ENCODE measurements around the gene PXYLP1.

The PXYLP1 gene

DNA sequence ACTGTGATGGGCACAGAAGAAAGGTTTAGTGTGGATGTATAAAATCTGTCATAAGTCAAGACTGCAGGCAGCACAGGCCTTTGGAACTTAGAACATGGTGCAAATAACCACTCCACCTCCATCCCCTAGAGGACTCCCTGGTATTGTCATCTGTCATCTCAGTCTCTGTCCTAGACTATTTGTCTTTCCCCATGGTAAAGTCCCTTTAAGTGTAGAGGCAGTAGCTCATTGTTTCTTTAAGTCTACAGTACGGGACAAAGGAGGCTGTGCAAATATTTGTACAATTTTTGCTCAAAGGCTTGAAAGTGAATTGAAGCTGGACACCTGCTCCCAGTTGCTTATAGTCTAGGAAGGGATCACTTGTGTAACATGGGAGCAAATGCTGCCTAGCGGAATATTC lies 3.2 kb upstream of the PXYLP1 start:
- no peak for DNase-seq (ENCODE audit: low read depth in 3 of 3)

DNA sequence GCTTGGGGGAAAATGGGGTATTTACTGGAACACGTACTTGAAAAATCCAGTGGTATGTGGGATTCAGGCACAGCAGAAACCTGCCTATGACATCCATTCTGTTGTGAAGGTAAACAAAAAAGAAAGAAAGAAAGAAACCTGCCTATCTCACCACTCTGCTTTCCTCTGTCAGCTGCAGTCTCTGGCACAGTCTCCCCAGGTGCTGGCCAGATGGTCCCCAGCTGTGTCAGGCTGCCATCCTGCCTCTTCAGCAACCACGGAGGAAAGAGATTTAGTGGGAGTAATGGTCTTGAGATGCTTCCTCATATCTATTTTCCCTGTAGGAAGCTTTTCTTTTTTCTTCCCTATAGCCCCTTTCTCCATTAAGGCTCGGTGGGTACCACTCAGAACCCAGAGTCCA lies 2.5 kb upstream of the PXYLP1 start:
- no peak for DNase-seq (ENCODE audit: low read depth in 3 of 3)

- DNase-seq (ENCODE audit: low read depth in 3 of 3) = no peak
Measured at GRCh38 chr3:141230293-141230692, 1.3 kb upstream of the PXYLP1 start.

- peak in 1 of 3 experiments; percentile 18 for DNase-seq (ENCODE audit: low read depth in 3 of 3)
Measured at GRCh38 chr3:141231952-141232823, 563 bp downstream of the PXYLP1 start.

- DNase-seq (ENCODE audit: low read depth in 3 of 3) = no peak
Measured at GRCh38 chr3:141233457-141234161, 2.0 kb downstream of the PXYLP1 start.

DNA sequence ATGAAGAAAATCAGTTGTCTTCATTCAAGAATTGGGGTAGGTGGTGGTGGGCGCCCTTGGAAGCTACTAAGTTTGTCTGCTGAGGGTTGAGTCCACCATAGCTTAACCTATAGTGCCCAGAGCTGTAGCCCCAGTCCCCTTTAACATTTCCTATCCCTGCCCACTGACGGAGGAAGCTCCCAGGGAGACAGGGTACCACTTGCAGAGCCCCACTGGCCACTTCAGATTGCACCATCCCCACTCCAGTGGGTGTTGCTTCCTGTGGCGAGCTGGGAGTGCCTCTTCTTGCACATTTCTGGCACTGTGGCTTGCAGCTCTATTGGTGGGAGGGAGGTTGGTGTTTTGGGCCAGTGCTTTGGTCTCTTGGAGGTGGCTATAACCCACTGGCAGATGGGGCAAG lies 2.7 kb downstream of the PXYLP1 start:
- no peak for DNase-seq (ENCODE audit: low read depth in 3 of 3)

GRCh38 chr3:141235661-141236171 lies 4.1 kb downstream of the PXYLP1 start:
- no peak for DNase-seq (ENCODE audit: low read depth in 3 of 3)

DNA sequence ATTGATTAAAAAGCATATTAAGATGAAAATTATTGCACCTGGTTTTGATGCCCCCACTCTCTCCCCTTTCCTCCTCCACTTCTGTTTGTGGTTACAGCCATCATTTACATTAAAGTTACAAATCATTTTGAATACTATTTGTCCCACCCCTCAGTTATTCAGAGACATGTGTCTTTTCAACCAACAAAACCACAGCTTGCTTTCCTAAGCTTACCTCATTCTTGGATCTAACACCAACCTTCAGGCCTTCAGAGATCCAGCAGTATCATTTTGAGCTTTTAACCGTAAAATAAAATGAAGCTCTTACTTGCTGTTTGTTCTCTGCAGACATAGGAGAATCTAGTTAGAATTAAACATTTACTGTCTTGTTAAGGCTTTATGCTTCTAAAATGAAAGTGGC lies 4.7 kb downstream of the PXYLP1 start:
- DNase-seq (ENCODE audit: low read depth in 3 of 3) = no peak

GRCh38 chr3:141237701-141238521 lies 6.3 kb downstream of the PXYLP1 start:
- DNase-seq (ENCODE audit: low read depth in 3 of 3) = no peak

GRCh38 chr3:141239511-141240281 lies 8.1 kb downstream of the PXYLP1 start:
- no peak for DNase-seq (ENCODE audit: low read depth in 3 of 3)

GRCh38 chr3:141240286-141240685 lies 8.7 kb downstream of the PXYLP1 start:
- DNase-seq (ENCODE audit: low read depth in 3 of 3) = no peak

GRCh38 chr3:141240687-141241615 lies 9.3 kb downstream of the PXYLP1 start:
- DNase-seq (ENCODE audit: low read depth in 3 of 3) = no peak

GRCh38 chr3:141241616-141242376 lies 10.2 kb downstream of the PXYLP1 start:
- no peak for DNase-seq (ENCODE audit: low read depth in 3 of 3)

DNA sequence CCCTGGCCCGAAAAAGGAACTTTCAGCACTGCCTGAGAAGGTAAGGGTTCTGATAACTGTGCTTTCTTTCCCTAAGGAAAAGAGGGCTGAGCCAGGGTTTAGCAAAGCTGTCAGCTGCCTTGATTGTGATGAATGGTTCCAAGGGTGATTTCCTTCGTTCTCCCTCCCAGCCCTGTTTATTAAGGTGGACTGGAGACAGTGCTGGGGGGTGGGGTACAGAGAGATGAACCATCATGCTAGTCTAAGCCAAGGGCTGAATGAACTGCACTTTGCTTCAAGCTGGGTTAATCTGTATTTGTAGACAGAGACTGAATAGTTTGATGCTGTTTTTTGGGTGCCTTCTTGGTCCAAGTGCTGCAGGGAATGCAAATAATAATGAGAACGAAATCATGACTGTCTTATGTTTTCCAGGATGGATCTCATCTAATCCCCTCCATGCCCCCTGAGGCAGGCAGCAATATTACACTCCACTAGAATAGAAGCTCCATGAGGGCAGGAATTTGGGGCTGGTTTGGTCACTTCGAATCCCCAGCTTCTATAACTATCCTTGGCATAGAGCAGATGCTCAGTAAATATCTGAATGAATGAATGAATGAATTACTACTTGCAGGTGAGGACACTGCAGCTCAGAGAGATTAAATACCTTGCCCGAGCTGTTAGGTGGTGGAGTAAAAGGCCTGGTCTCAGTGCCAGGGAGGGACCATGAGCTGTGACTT lies 10.9 kb downstream of the PXYLP1 start:
- DNase-seq (ENCODE audit: low read depth in 3 of 3) = no peak

- peak in 2 of 3 experiments; percentile 42 to 50 for DNase-seq (ENCODE audit: low read depth in 3 of 3)
Measured at GRCh38 chr3:141243271-141243707, 11.7 kb downstream of the PXYLP1 start.

DNA sequence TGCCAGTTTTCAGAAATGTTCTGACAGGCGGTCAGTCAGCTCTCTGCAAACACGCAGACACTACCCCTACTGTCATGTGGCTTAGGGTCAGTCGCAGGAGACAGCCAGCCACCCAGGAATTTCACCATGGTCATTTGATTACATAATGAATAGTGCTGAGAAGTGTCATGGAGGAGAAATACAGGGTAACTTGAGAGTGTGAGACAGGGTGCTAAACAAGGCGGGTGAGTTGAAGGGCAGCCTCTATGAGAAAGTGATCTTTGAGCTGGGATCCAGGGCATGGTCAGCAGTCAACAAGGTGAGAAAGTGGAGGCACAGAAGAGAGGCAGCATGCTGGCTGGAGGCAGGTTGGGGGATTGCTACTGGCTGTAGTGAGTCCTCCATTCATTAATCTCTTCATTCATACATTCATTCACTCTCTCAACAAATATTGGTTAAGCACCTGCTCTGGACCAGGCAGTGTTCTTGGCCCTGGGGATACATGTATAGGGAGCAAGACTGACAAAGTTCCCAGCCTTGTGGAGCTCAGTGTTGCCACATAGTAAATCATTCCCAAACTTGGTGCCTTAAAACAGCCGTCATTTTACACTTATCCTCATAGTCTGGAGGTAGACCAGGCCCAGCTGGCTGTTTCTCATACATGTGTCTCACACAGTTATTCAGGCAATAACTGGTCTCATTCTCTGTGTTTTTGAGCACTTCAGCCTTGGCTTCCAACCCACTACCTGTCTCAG lies 14.8 kb downstream of the PXYLP1 start:
- no peak for DNase-seq (ENCODE audit: low read depth in 3 of 3)

DNA sequence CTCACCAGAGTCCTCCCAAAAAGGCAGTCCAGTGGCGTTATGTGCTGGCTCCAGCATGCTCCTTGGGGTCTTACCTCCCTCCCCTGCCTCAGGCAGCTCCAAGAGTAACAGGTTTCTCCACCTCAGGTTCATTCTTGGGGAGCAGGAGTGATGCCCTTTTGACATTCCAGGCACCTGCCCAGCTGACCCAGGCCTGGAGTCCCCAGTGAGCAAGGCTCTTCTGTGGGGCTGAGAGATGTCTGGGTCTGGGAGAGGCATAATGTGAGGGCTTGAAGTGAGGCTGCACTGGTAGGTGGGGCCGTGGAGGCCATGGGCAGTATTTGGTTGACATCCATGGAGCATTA lies 15.3 kb downstream of the PXYLP1 start:
- DNase-seq (ENCODE audit: low read depth in 3 of 3) = no peak

DNA sequence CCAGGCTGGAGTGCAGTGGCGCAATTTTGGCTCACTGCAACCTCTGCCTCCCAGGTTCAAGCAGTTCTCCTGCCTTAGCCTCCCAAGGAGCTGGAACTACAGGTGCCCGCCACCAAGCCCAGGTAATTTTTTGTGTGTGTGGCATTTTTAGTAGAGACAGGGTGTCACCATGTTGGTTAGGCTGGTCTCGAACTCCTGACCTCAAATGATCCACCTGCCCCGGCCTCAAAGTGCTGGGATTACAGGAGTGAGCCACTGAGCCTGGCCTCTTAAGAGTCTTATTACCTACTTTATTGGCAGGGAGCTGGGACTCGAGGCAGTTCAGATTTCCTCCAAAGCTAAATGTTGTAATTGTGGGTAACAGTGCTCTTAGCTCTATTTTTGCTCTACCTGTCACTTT lies 16.4 kb downstream of the PXYLP1 start:
- no peak for DNase-seq (ENCODE audit: low read depth in 3 of 3)
